WTC11 (cell line): ENCODE results near the gene OOSP1. TPM values are rescaled to one million over a fixed set of nuclear protein-coding genes. Genes with fewer than 3 reads are reported as not detected.

Experiments used
- ATAC-seq: fragments of 200-7000 bp; cut with Tn5 transposase; 2 replicates; pipeline ENCODE4 v1.10.0; 2021; ENCODE audit warnings: mild to moderate bottlenecking, moderate library complexity
- CTCF ChIA-PET: fragments of 300-600 bp; sonication (Branson Sonifier 250); formaldehyde crosslinking; loops from one replicate; lab custom pipeline; 2021; ENCODE audit warnings: antibody characterized with exemption; lab: Charles Lee
- POLR2A ChIA-PET: fragments of 350-600 bp; sonication (Branson Sonifier 250); formaldehyde crosslinking; loops from one replicate; lab custom pipeline; 2021; ENCODE audit warnings: antibody characterized with exemption; lab: Charles Lee
- DNase-seq: peaks from one replicate; pipeline ENCODE4 v3.0.0; 2021; ENCODE audit warnings: low spot score
- H3K27ac Mint-ChIP-seq: 2 replicates; pipeline ENCODE4 v1.8.0; 2021; ENCODE audit warnings: mixed read lengths
- H3K27me3 Mint-ChIP-seq: 2 replicates; pipeline ENCODE4 v1.8.0; 2021; ENCODE audit warnings: low read depth, mild to moderate bottlenecking, moderate library complexity, mixed read lengths
- H3K36me3 Mint-ChIP-seq: 2 replicates; pipeline ENCODE4 v1.8.0; 2021; ENCODE audit warnings: mixed read lengths
- H3K4me1 Mint-ChIP-seq: 2 replicates; pipeline ENCODE4 v1.8.0; 2022; ENCODE audit warnings: mixed read lengths
- H3K4me3 Mint-ChIP-seq: 2 replicates; pipeline ENCODE4 v1.8.0; 2021; ENCODE audit warnings: mild to moderate bottlenecking, moderate library complexity, mixed read lengths
- H3K9me3 Mint-ChIP-seq: 2 replicates; pipeline ENCODE4 v1.8.0; 2021; ENCODE audit warnings: mixed read lengths
- AR ChIP-seq: fragments of 250-450 bp; sonication (Bioruptor Pico); IDR thresholded peaks from 2 replicates; pipeline ENCODE4 v1.9.0; 2021; ENCODE audit warnings: mild to moderate bottlenecking
- ATF1 ChIP-seq: sonication (generic); formaldehyde crosslinking; IDR thresholded peaks from 2 replicates; pipeline ENCODE4 v1.8.1; 2023; ENCODE audit warnings: mild to moderate bottlenecking, moderate library complexity, missing genetic modification reagents
- CBFB ChIP-seq: sonication (generic); formaldehyde crosslinking; IDR thresholded peaks from 2 replicates; pipeline ENCODE4 v1.8.1; 2022; ENCODE audit warnings: mild to moderate bottlenecking, low read depth, missing genetic modification reagents
- EMX1 ChIP-seq: fragments of 250-450 bp; sonication (Bioruptor Pico); IDR thresholded peaks from 2 replicates; pipeline ENCODE4 v1.8.0; 2021; ENCODE audit warnings: mild to moderate bottlenecking
- GTF2I ChIP-seq: fragments of 250-450 bp; sonication (Bioruptor Pico); conservative IDR thresholded peaks from 2 replicates; pipeline ENCODE4 v1.4.0; 2021; ENCODE audit warnings: mild to moderate bottlenecking
- IRF1 ChIP-seq: sonication (generic); formaldehyde crosslinking; IDR thresholded peaks from 2 replicates; pipeline ENCODE4 v1.8.0; 2023; ENCODE audit warnings: missing genetic modification reagents
- IRF2 ChIP-seq: sonication (generic); formaldehyde crosslinking; IDR thresholded peaks from 2 replicates; pipeline ENCODE4 v1.8.0; 2022; ENCODE audit warnings: low read depth, missing genetic modification reagents, borderline replicate concordance
- MXD4 ChIP-seq: fragments of 250-450 bp; sonication (Bioruptor Pico); IDR thresholded peaks from 2 replicates; pipeline ENCODE4 v1.8.0; 2021; ENCODE audit warnings: mild to moderate bottlenecking, moderate library complexity, borderline replicate concordance
- NR3C1 ChIP-seq: sonication (generic); formaldehyde crosslinking; conservative IDR thresholded peaks from 2 replicates; pipeline ENCODE4 v1.8.1; 2023; ENCODE audit warnings: low read depth, mild to moderate bottlenecking, missing genetic modification reagents
- TP53 ChIP-seq: sonication (generic); formaldehyde crosslinking; IDR thresholded peaks from 2 replicates; pipeline ENCODE4 v1.8.1; 2023; ENCODE audit warnings: mild to moderate bottlenecking, missing genetic modification reagents
- ZNF263 ChIP-seq: sonication (generic); formaldehyde crosslinking; IDR thresholded peaks from 2 replicates; pipeline ENCODE4 v1.8.1; 2022; ENCODE audit warnings: low read depth, mild to moderate bottlenecking, moderate library complexity, missing genetic modification reagents
- ZNF532 ChIP-seq: fragments of 250-450 bp; sonication (Bioruptor Pico); IDR thresholded peaks from 2 replicates; pipeline ENCODE4 v1.9.0; 2021; ENCODE audit warnings: mild to moderate bottlenecking, borderline replicate concordance
- ZSCAN18 ChIP-seq: fragments of 250-450 bp; sonication (Bioruptor Pico); IDR thresholded peaks from 2 replicates; pipeline ENCODE4 v2.1.2; 2022; ENCODE audit warnings: mild to moderate bottlenecking, moderate library complexity
- total RNA-seq: library from RNA; stranded (reverse); gene quantifications from 3 replicates; pipeline ENCODE4 v1.2.3, GENCODE V29; 2021
- TF ChIP-seq, protein P1 (sequence below): sonication (generic); formaldehyde crosslinking; IDR thresholded peaks from 2 replicates; pipeline ENCODE4 v1.8.1; 2022; ENCODE audit warnings: missing genetic modification reagents, borderline replicate concordance
- TF ChIP-seq, protein P2 (sequence below): sonication (generic); formaldehyde crosslinking; IDR thresholded peaks from 2 replicates; pipeline ENCODE4 v1.8.1; 2023; ENCODE audit warnings: mild to moderate bottlenecking, missing genetic modification reagents
- TF ChIP-seq, protein P3 (sequence below): sonication (generic); formaldehyde crosslinking; IDR thresholded peaks from 2 replicates; pipeline ENCODE4 v1.8.1; 2022; ENCODE audit warnings: low read depth, mild to moderate bottlenecking, moderate library complexity, missing genetic modification reagents, borderline replicate concordance
- TF ChIP-seq, protein P4 (sequence below): sonication (generic); formaldehyde crosslinking; IDR thresholded peaks from 2 replicates; pipeline ENCODE4 v1.8.1; 2023; ENCODE audit warnings: mild to moderate bottlenecking, missing genetic modification reagents, moderate library complexity
- TF ChIP-seq, protein P5 (sequence below): fragments of 200-600 bp; IDR thresholded peaks from 2 replicates; pipeline ENCODE4 v1.8.0; 2022; ENCODE audit warnings: antibody characterized with exemption

OOSP1 gene
- total RNA-seq, 1 experiment from 2014 or later, result not detected

DNA sequence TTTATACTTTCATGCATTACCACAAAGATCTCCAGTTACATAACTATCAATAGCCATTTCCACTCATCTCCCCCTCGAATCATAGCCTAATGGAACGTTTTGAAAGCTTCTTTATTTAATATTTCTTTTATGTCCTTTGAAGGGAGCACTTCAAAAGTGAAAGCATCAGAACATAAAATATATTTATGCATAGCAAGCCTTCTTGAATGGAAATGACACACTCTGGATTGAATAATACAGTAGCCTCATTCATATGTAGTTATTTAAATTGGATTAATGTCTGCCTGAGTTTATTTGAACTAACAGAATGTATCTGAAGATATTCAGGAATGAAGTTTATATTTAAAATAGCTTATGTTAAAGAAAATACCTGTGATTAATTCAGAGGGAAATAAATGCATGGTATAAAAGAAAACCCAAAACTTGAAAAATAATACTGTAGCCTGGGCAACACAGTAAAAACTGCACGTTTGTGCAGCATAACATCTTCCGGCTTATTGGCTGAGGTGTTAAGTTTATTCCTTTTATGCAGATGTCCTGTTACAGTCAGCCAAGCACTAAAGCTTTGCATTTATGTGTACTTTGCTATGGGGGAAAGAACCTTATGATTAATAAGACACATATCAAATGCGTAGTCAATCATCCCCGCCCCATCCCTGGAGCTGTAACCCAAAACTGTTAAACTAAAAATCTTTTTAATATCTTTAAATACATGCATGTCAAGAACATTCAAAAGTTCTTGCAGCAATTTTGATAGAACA is 37.7 kb upstream of the OOSP1 start:
- POLR2A ChIA-PET, result no interaction called here
- H3K27me3 Mint-ChIP-seq, result no peaks in the 10 kb centered on the region
- H3K36me3 Mint-ChIP-seq, result no peaks in the 10 kb centered on the region
- H3K4me1 Mint-ChIP-seq, result peaks cover 12% of the 10 kb centered on the region
- DNase-seq, result no peak
- no peak overlapping the region for H3K4me3 Mint-ChIP-seq
- CTCF ChIA-PET, result no interaction called here
- no peak for ATAC-seq
- peaks cover 8% of the 10 kb centered on the region for H3K9me3 Mint-ChIP-seq
- TF ChIP-seq MXD4 (CRISPR knock-in tag) (no peak), ATF1 (CRISPR knock-in tag) (no peak), CBFB (CRISPR knock-in tag) (no peak), ZSCAN18 (CRISPR knock-in tag) (no peak), GTF2I (CRISPR knock-in tag) (no peak), ZNF532 (CRISPR knock-in tag) (no peak), IRF1 (no peak), IRF2 (CRISPR knock-in tag) (no peak), AR (CRISPR knock-in tag) (no peak), TP53 (CRISPR knock-in tag) (no peak), EMX1 (CRISPR knock-in tag) (no peak), NR3C1 (no peak), ZNF263 (no peak)
- TF ChIP-seq, protein P1, sequence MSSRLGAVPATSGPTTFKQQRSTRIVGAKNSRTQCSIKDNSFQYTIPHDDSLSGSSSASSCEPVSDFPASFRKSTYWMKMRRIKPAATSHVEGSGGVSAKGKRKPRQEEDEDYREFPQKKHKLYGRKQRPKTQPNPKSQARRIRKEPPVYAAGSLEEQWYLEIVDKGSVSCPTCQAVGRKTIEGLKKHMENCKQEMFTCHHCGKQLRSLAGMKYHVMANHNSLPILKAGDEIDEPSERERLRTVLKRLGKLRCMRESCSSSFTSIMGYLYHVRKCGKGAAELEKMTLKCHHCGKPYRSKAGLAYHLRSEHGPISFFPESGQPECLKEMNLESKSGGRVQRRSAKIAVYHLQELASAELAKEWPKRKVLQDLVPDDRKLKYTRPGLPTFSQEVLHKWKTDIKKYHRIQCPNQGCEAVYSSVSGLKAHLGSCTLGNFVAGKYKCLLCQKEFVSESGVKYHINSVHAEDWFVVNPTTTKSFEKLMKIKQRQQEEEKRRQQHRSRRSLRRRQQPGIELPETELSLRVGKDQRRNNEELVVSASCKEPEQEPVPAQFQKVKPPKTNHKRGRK (CRISPR knock-in tag), result no peak
- TF ChIP-seq, protein P2, sequence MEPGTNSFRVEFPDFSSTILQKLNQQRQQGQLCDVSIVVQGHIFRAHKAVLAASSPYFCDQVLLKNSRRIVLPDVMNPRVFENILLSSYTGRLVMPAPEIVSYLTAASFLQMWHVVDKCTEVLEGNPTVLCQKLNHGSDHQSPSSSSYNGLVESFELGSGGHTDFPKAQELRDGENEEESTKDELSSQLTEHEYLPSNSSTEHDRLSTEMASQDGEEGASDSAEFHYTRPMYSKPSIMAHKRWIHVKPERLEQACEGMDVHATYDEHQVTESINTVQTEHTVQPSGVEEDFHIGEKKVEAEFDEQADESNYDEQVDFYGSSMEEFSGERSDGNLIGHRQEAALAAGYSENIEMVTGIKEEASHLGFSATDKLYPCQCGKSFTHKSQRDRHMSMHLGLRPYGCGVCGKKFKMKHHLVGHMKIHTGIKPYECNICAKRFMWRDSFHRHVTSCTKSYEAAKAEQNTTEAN, result no peak
- TF ChIP-seq, protein P3, sequence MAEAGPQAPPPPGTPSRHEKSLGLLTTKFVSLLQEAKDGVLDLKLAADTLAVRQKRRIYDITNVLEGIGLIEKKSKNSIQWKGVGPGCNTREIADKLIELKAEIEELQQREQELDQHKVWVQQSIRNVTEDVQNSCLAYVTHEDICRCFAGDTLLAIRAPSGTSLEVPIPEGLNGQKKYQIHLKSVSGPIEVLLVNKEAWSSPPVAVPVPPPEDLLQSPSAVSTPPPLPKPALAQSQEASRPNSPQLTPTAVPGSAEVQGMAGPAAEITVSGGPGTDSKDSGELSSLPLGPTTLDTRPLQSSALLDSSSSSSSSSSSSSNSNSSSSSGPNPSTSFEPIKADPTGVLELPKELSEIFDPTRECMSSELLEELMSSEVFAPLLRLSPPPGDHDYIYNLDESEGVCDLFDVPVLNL, result no peak
- TF ChIP-seq, protein P4, sequence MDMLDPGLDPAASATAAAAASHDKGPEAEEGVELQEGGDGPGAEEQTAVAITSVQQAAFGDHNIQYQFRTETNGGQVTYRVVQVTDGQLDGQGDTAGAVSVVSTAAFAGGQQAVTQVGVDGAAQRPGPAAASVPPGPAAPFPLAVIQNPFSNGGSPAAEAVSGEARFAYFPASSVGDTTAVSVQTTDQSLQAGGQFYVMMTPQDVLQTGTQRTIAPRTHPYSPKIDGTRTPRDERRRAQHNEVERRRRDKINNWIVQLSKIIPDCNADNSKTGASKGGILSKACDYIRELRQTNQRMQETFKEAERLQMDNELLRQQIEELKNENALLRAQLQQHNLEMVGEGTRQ, result no peak
- TF ChIP-seq, protein P5, sequence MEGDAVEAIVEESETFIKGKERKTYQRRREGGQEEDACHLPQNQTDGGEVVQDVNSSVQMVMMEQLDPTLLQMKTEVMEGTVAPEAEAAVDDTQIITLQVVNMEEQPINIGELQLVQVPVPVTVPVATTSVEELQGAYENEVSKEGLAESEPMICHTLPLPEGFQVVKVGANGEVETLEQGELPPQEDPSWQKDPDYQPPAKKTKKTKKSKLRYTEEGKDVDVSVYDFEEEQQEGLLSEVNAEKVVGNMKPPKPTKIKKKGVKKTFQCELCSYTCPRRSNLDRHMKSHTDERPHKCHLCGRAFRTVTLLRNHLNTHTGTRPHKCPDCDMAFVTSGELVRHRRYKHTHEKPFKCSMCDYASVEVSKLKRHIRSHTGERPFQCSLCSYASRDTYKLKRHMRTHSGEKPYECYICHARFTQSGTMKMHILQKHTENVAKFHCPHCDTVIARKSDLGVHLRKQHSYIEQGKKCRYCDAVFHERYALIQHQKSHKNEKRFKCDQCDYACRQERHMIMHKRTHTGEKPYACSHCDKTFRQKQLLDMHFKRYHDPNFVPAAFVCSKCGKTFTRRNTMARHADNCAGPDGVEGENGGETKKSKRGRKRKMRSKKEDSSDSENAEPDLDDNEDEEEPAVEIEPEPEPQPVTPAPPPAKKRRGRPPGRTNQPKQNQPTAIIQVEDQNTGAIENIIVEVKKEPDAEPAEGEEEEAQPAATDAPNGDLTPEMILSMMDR, result no peak
- H3K27ac Mint-ChIP-seq, result no peak overlapping the region
